HG02870 (cell line): Measurements from ENCODE around the gene ATG2A.
A peak's percentile ranks its signal among the peaks of the same experiment; 100 is the strongest.

Source experiments
- ATAC-seq: cut with Tn5 transposase; IDR thresholded peaks from one replicate; pipeline ENCODE4 v1.9.1; 2021; ENCODE audit warnings: mild to moderate bottlenecking, moderate library complexity; ENCODE audit not compliant: unreplicated experiment

Gene ATG2A

GRCh38 chr11:64925536-64926436 lies 8.8 kb upstream of the ATG2A start:
- no peak for ATAC-seq

- ATAC-seq, result no peak
Measured at GRCh38 chr11:64924910-64925284, 7.9 kb upstream of the ATG2A start.

GRCh38 chr11:64923944-64924909 lies 7.2 kb upstream of the ATG2A start, which contains the start of gene PPP2R5B:
Gene PPP2R5B, plus strand, starts transcription at chr11:64924689. Its CDS starts 1,046 bp downstream, at chr11:64925735.
- ATAC-seq, result peak; percentile 88

GRCh38 chr11:64923151-64923661 lies 6.2 kb upstream of the ATG2A start:
- ATAC-seq, result no peak

- no peak for ATAC-seq
Measured at GRCh38 chr11:64921384-64921783, 4.4 kb upstream of the ATG2A start.

GRCh38 chr11:64920124-64920523 lies 3.1 kb upstream of the ATG2A start:
- no peak for ATAC-seq

- ATAC-seq, result no peak
Measured at GRCh38 chr11:64919627-64920026, 2.6 kb upstream of the ATG2A start.

- no peak for ATAC-seq
Measured at GRCh38 chr11:64918017-64918416, 1.0 kb upstream of the ATG2A start.

GRCh38 chr11:64917663-64917995 lies 620 bp upstream of the ATG2A start:
- ATAC-seq, result no peak

GRCh38 chr11:64916040-64916774 lies 802 bp downstream of the ATG2A start:
- ATAC-seq, result no peak

- ATAC-seq, result no peak
Measured at GRCh38 chr11:64915376-64915887, 1.6 kb downstream of the ATG2A start.

GRCh38 chr11:64914123-64914522 lies 2.9 kb downstream of the ATG2A start:
- ATAC-seq, result no peak

- no peak for ATAC-seq
Measured at GRCh38 chr11:64913171-64913727, 3.8 kb downstream of the ATG2A start.

GRCh38 chr11:64911689-64912088 lies 5.3 kb downstream of the ATG2A start:
- ATAC-seq, result no peak

- ATAC-seq, result no peak
Measured at GRCh38 chr11:64911142-64911541, 5.9 kb downstream of the ATG2A start.

- ATAC-seq, result no peak
Measured at GRCh38 chr11:64910451-64911093, 6.4 kb downstream of the ATG2A start.

- ATAC-seq, result no peak
Measured at GRCh38 chr11:64909653-64910343, 7.2 kb downstream of the ATG2A start.

GRCh38 chr11:64908766-64909165 lies 8.2 kb downstream of the ATG2A start:
- no peak for ATAC-seq

- no peak for ATAC-seq
Measured at GRCh38 chr11:64906314-64906635, 10.7 kb downstream of the ATG2A start.
